ENCODE measurements around the gene HEBP1.

Gene HEBP1

DNA sequence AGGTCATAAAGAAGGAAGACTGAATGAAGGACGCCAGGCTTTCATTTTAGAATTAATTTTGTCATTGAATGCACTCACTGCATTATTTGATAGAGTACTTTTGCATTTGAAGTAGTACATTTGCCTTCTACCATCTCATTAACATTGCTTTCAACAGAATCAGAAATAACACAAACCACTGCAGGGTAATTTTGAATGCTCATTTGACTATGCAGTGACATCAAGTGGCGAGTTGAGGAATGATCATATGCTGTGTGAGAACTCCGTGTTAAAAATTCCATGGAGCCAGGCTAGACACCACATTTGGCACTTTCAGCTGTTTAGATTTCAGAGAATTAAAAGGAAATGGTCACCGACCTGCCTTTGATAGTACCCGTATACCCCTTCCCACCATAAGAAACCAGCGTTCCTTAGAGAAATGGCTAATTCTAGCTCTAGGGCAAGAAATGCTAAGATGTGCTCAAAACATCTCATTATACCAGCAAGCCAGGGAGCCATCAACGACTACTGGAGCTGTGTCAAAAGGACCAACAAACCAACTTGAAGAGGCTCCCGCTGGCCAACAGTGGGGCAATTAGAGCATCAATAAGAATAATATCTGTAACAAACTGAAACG is 16.5 kb downstream of the HEBP1 start:
- Histone ChIP-seq H3F3A (ENCODE audit: control insufficient read depth, insufficient read depth) (no peaks in the 10 kb centered on the region), H3K4me2 (ENCODE audit: low read length) (no peak overlapping the region), H3K36me3 (ENCODE audit: control insufficient read depth, low read length) (no peaks in the 10 kb centered on the region), H3K4me1 (ENCODE audit: control insufficient read depth, low read length) (no peaks in the 10 kb centered on the region), H3K9me3 (ENCODE audit: control insufficient read depth, insufficient read depth, low read length) (no peaks in the 10 kb centered on the region), H4K20me1 (ENCODE audit: control insufficient read depth, insufficient read depth, low read depth, low read length) (no peaks in the 10 kb centered on the region), H3K79me2 (ENCODE audit: control insufficient read depth, low read length) (no peaks in the 10 kb centered on the region), H3K27ac (ENCODE audit: low read depth, low read length) (no peak overlapping the region), H3K9me2 (replicated peaks; ENCODE audit: control insufficient read depth, low read length) (no peaks in the 10 kb centered on the region), H3K27me3 (ENCODE audit: control insufficient read depth, low read length) (no peaks in the 10 kb centered on the region; the same call in 1 of the 2 replicates), H3K4me3 (ENCODE audit: low read length) (no peak overlapping the region)
- TF ChIP-seq, protein P1, sequence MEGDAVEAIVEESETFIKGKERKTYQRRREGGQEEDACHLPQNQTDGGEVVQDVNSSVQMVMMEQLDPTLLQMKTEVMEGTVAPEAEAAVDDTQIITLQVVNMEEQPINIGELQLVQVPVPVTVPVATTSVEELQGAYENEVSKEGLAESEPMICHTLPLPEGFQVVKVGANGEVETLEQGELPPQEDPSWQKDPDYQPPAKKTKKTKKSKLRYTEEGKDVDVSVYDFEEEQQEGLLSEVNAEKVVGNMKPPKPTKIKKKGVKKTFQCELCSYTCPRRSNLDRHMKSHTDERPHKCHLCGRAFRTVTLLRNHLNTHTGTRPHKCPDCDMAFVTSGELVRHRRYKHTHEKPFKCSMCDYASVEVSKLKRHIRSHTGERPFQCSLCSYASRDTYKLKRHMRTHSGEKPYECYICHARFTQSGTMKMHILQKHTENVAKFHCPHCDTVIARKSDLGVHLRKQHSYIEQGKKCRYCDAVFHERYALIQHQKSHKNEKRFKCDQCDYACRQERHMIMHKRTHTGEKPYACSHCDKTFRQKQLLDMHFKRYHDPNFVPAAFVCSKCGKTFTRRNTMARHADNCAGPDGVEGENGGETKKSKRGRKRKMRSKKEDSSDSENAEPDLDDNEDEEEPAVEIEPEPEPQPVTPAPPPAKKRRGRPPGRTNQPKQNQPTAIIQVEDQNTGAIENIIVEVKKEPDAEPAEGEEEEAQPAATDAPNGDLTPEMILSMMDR (IDR thresholded peaks at IDR 0.05; ENCODE audit: low read depth, low read length, poor library complexity, severe bottlenecking): peak; percentile 55
- TF ChIP-seq EZH2phosphoT487 (IDR thresholded peaks at IDR 0.05; ENCODE audit: borderline replicate concordance, low read length): no peak

DNA sequence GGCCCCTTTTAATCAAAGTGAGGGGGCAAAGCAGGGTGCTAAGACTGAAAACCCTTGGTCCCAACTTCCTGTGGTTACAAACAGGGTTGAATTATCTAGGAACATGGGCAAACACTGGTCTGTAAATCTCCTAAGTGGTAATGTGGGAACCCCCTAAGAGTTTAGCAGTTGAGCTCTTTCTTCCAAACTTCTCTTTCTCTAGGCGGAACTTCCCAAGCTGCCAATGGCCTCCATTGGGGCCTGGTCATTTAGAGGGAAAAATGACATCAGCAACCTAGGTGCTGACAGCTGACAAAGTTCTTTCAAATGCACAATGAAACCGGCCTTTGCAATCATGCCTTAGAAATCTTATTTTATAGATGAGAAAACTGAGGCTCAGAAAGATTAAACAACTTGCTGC is 17.7 kb downstream of the HEBP1 start:
- Histone ChIP-seq H4K20me1 (ENCODE audit: control insufficient read depth, insufficient read depth, low read depth, low read length) (no peaks in the 10 kb centered on the region), H3K4me2 (ENCODE audit: low read length) (no peak overlapping the region), H3K27me3 (ENCODE audit: control insufficient read depth, low read length) (no peaks in the 10 kb centered on the region; the same call in 1 of the 2 replicates), H3K9me2 (replicated peaks; ENCODE audit: control insufficient read depth, low read length) (no peaks in the 10 kb centered on the region), H3F3A (ENCODE audit: control insufficient read depth, insufficient read depth) (no peaks in the 10 kb centered on the region), H3K4me1 (ENCODE audit: control insufficient read depth, low read length) (no peaks in the 10 kb centered on the region), H3K27ac (ENCODE audit: low read depth, low read length) (no peak overlapping the region), H3K79me2 (ENCODE audit: control insufficient read depth, low read length) (no peaks in the 10 kb centered on the region), H3K36me3 (ENCODE audit: control insufficient read depth, low read length) (no peaks in the 10 kb centered on the region), H3K4me3 (ENCODE audit: low read length) (no peak overlapping the region), H3K9me3 (ENCODE audit: control insufficient read depth, insufficient read depth, low read length) (no peaks in the 10 kb centered on the region)
- no peak for TF ChIP-seq EZH2phosphoT487 (IDR thresholded peaks at IDR 0.05; ENCODE audit: borderline replicate concordance, low read length)
- TF ChIP-seq, protein P1 (IDR thresholded peaks at IDR 0.05; ENCODE audit: low read depth, low read length, poor library complexity, severe bottlenecking): no peak

DNA sequence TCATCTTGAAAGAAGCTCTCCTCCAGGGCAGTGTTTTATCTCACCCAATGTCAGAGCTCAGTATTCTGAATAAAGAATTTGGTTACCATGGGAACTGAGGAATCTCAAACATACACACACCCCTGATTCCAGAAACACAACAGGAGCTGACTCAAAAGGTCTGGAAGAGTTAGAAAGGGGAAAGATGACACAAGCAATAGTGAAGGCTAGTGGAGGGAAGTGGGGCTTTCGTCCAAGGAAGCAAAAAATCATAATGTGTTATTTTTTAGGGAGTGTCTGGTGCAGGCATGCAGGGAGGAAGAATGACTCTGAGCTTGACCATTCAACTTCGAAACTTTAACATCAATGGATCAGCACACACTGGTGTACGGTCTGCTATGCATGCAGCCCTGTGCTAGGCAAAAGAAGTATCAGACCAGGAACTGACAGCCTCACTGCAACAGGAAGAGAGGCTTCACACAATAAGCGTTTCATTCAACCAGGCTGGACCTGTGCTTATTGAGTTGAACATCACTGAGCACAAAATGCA is 20.3 kb downstream of the HEBP1 start:
- no peaks in the 10 kb centered on the region for H3F3A ChIP-seq (ENCODE audit: control insufficient read depth, insufficient read depth)

More for the DNA sequence above, 20.3 kb downstream of the HEBP1 start:
- H4K20me1 ChIP-seq (ENCODE audit: control insufficient read depth, insufficient read depth, low read depth, low read length): no peaks in the 10 kb centered on the region
- no peak overlapping the region for H3K4me2 ChIP-seq (ENCODE audit: low read length)
- no peak overlapping the region for H3K27ac ChIP-seq (ENCODE audit: low read depth, low read length)
- H3K4me1 ChIP-seq (ENCODE audit: control insufficient read depth, low read length): no peaks in the 10 kb centered on the region
- H3K27me3 ChIP-seq (ENCODE audit: control insufficient read depth, low read length): no peaks in the 10 kb centered on the region
- no peaks in the 10 kb centered on the region for H3K36me3 ChIP-seq (ENCODE audit: control insufficient read depth, low read length)
- no peaks in the 10 kb centered on the region for H3K9me3 ChIP-seq (ENCODE audit: control insufficient read depth, insufficient read depth, low read length)
- TF ChIP-seq, protein P1 (IDR thresholded peaks at IDR 0.05; ENCODE audit: low read depth, low read length, poor library complexity, severe bottlenecking): no peak
- no peak for TF ChIP-seq EZH2phosphoT487 (IDR thresholded peaks at IDR 0.05; ENCODE audit: borderline replicate concordance, low read length)
- no peak overlapping the region for H3K4me3 ChIP-seq (ENCODE audit: low read length)
- no peaks in the 10 kb centered on the region for H3K9me2 ChIP-seq (replicated peaks; ENCODE audit: control insufficient read depth, low read length)
- no peaks in the 10 kb centered on the region for H3K79me2 ChIP-seq (ENCODE audit: control insufficient read depth, low read length)

All from DOHH2 (cell line).